Measurements from ENCODE around the gene DYSF. TPM values are rescaled to one million over a fixed set of nuclear protein-coding genes. Genes with fewer than 3 reads are reported as not detected.

Gene DYSF
- total RNA-seq, 2 experiments from 2014 or later: not detected

DNA sequence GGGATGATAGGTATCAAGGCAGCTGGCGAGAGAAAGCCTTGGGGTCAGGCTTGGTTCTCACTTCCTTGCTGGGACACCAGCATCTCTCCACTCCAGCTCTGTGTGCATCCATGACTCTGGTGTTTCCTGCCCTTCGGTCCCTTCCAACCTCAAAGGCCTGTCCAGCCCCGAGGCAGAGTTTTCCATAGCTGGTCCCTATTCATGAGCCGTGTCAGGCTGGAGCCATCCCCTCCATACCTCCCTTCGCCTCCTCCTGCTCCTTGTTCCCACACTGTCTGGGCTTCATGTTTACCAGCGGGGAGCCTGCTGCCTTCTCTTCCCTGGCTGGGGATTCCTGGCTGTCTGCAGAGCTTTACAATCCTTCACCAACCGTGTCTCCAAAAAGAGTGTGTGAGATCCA is 51.2 kb downstream of the DYSF start:
- no TSS peak for BruUV-seq (replicated peaks)
- no peaks in the 10 kb centered on the region for H4K20me1 ChIP-seq (ENCODE audit: insufficient read depth, low read length)
- H2AFZ ChIP-seq (ENCODE audit: low read length): no peak overlapping the region
- no peak overlapping the region for H3K27ac ChIP-seq (ENCODE audit: low read depth, low read length, poor library complexity, severe bottlenecking)
- intact Hi-C loops (cut with micrococcal nuclease; ENCODE audit: unreplicated experiment): no loop called here
- no peak for TF ChIP-seq EZH2phosphoT487 (IDR thresholded peaks at IDR 0.05; ENCODE audit: borderline replicate concordance, low read depth, low read length)
- TF ChIP-seq, protein P1, sequence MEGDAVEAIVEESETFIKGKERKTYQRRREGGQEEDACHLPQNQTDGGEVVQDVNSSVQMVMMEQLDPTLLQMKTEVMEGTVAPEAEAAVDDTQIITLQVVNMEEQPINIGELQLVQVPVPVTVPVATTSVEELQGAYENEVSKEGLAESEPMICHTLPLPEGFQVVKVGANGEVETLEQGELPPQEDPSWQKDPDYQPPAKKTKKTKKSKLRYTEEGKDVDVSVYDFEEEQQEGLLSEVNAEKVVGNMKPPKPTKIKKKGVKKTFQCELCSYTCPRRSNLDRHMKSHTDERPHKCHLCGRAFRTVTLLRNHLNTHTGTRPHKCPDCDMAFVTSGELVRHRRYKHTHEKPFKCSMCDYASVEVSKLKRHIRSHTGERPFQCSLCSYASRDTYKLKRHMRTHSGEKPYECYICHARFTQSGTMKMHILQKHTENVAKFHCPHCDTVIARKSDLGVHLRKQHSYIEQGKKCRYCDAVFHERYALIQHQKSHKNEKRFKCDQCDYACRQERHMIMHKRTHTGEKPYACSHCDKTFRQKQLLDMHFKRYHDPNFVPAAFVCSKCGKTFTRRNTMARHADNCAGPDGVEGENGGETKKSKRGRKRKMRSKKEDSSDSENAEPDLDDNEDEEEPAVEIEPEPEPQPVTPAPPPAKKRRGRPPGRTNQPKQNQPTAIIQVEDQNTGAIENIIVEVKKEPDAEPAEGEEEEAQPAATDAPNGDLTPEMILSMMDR (conservative IDR thresholded peaks at IDR 0.05; ENCODE audit: low read length): no peak
- H3K79me2 ChIP-seq (ENCODE audit: insufficient read depth, low read depth, low read length): no peaks in the 10 kb centered on the region
- no peak for DNase-seq (ENCODE audit: low spot score)
- ChIA-PET CTCF (ENCODE audit: unreplicated experiment) (no interaction called here), POLR2A (interaction anchor here (0.6 kb wide), 1 partner anchor 64 kb away, joined by 4 read pairs; no protein-coding TSS in a partner anchor)
- H3K9me3 ChIP-seq (ENCODE audit: low read length): no peaks in the 10 kb centered on the region
- no peak overlapping the region for H3K4me3 ChIP-seq (ENCODE audit: low read depth, low read length, poor library complexity, severe bottlenecking)
- no peak overlapping the region for H3K4me2 ChIP-seq (ENCODE audit: low read length)
- H3K4me1 ChIP-seq (ENCODE audit: insufficient read depth, low read length, poor library complexity, severe bottlenecking): no peaks in the 10 kb centered on the region
- H3K36me3 ChIP-seq (ENCODE audit: insufficient read depth, low read length): no peaks in the 10 kb centered on the region
- H3K9me2 ChIP-seq (ENCODE audit: insufficient read depth, low read length): no peaks in the 10 kb centered on the region

DNA sequence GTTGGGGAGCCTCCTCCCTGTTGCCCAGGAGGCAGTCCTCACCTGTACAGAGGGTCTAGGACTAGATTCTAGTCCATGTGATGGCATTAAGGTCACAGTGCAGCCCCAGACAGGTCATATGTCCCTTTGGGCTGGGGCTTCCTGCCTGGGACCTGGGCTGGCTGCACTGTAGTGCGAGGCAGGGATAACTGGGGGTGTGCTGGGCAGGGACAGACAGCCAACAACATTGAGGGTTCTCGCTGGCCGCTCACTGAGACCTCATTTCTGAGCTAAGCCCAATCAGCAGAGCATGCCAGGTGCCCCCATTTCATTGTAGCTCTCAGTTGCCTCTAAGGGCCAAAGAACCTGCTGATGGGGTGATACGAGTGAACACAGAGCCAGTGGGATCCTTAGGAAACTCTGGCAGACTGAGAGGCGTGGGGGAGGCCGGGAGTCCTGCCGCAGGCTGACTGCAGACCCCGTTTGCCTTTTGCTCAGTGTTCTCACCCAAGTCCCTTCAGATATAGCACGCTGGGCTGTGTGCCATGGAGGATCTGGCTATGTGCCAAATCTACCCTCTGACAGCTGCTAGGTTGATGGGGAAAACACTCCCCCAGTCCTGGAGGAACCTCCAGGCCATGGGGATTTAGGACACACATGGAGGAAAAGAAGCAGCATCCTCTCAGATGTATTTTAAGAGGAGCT is 51.9 kb downstream of the DYSF start:
- no peaks in the 10 kb centered on the region for H3K4me1 ChIP-seq (ENCODE audit: insufficient read depth, low read length, poor library complexity, severe bottlenecking)
- BruUV-seq (replicated peaks): no TSS peak
- CTCF ChIA-PET (ENCODE audit: unreplicated experiment): no interaction called here
- H3K4me2 ChIP-seq (ENCODE audit: low read length): no peak overlapping the region
- TF ChIP-seq, protein P1 (conservative IDR thresholded peaks at IDR 0.05; ENCODE audit: low read length): no peak
- TF ChIP-seq EZH2phosphoT487 (IDR thresholded peaks at IDR 0.05; ENCODE audit: borderline replicate concordance, low read depth, low read length): no peak
- H3K9me3 ChIP-seq (ENCODE audit: low read length): no peaks in the 10 kb centered on the region
- no peak overlapping the region for H3K4me3 ChIP-seq (ENCODE audit: low read depth, low read length, poor library complexity, severe bottlenecking)
- H3K27ac ChIP-seq (ENCODE audit: low read depth, low read length, poor library complexity, severe bottlenecking): no peak overlapping the region
- no peaks in the 10 kb centered on the region for H3K9me2 ChIP-seq (ENCODE audit: insufficient read depth, low read length)
- no peak overlapping the region for H2AFZ ChIP-seq (ENCODE audit: low read length)
- H3K79me2 ChIP-seq (ENCODE audit: insufficient read depth, low read depth, low read length): no peaks in the 10 kb centered on the region
- POLR2A ChIA-PET: interaction anchor here (0.5 to 0.6 kb wide), 2 partner anchors 65 to 202 kb away, joined by 3 to 4 read pairs; no protein-coding TSS in a partner anchor
- no peaks in the 10 kb centered on the region for H3K36me3 ChIP-seq (ENCODE audit: insufficient read depth, low read length)
- H4K20me1 ChIP-seq (ENCODE audit: insufficient read depth, low read length): no peaks in the 10 kb centered on the region
- intact Hi-C loops (cut with micrococcal nuclease; ENCODE audit: unreplicated experiment): no loop called here
- DNase-seq (ENCODE audit: low spot score): no peak

DNA sequence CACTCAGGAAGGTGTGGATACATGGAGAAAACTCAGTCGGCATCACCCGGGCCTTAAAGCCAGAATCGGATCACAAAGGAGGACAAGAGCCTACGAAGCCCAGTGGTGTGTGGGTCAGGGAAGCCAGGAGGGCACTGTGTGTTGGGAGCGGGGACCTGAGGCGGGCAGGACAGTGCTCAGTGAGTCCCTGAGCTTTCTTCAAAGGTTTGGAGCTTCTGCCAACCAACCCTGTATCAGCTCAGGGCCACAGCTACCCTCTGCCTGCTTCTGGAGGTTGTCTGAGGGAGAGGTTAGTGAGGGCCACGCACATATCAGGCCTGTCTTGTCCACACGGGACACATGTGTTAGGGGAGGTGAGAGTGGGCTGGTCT is 52.4 kb downstream of the DYSF start:
- Histone ChIP-seq H3K27ac (ENCODE audit: low read depth, low read length, poor library complexity, severe bottlenecking) (no peak overlapping the region), H3K9me3 (ENCODE audit: low read length) (no peaks in the 10 kb centered on the region), H4K20me1 (ENCODE audit: insufficient read depth, low read length) (no peaks in the 10 kb centered on the region), H3K4me3 (ENCODE audit: low read depth, low read length, poor library complexity, severe bottlenecking) (no peak overlapping the region), H3K36me3 (ENCODE audit: insufficient read depth, low read length) (no peaks in the 10 kb centered on the region), H2AFZ (ENCODE audit: low read length) (no peak overlapping the region), H3K79me2 (ENCODE audit: insufficient read depth, low read depth, low read length) (no peaks in the 10 kb centered on the region), H3K4me2 (ENCODE audit: low read length) (no peak overlapping the region), H3K9me2 (ENCODE audit: insufficient read depth, low read length) (no peaks in the 10 kb centered on the region), H3K4me1 (ENCODE audit: insufficient read depth, low read length, poor library complexity, severe bottlenecking) (no peaks in the 10 kb centered on the region)
- intact Hi-C loops (cut with micrococcal nuclease; ENCODE audit: unreplicated experiment): no loop called here
- no peak for TF ChIP-seq EZH2phosphoT487 (IDR thresholded peaks at IDR 0.05; ENCODE audit: borderline replicate concordance, low read depth, low read length)
- TF ChIP-seq, protein P1 (conservative IDR thresholded peaks at IDR 0.05; ENCODE audit: low read length): no peak
- ChIA-PET POLR2A (interaction anchor here (0.5 to 0.6 kb wide), 2 partner anchors 139 to 203 kb away, joined by 3 read pairs; no protein-coding TSS in a partner anchor), CTCF (ENCODE audit: unreplicated experiment) (no interaction called here)
- no TSS peak for BruUV-seq (replicated peaks)
- DNase-seq (ENCODE audit: low spot score): no peak
